Stimulated activated CD8-positive, alpha-beta memory T cell treated with anti-CD3 and anti-CD28 coated beads, Interleukin-12 subunit alpha, Interleukin-12 subunit beta, amount 100 ng/mL, for 24 hours (primary cell): Measurements from ENCODE around the gene ADAMTS20.

Experiments
- DNase-seq: peaks from one replicate; pipeline ENCODE4 v3.0.0-alpha.2; 2020; ENCODE audit errors: extremely low read depth

The ADAMTS20 gene

DNA sequence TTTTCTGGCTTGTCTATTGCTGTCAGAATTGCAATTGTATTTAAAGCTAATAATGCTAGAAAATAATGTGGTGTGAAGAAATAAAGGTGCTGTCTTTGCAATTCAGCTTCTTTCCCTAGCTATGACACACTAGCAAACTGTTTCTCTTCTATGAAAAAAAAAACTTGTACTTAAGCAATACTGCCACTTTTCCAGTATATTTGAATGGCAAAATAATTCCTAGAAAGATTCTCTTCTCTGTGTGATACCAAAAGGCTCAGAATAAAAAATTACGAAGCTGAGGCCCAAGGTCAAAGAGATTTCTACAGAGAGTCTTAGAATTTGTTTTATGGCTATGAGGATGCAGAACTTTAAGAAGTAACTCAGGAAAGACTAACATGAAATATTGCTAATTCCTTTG, 235.5 kb downstream of the ADAMTS20 start:
- no peak for DNase-seq

DNA sequence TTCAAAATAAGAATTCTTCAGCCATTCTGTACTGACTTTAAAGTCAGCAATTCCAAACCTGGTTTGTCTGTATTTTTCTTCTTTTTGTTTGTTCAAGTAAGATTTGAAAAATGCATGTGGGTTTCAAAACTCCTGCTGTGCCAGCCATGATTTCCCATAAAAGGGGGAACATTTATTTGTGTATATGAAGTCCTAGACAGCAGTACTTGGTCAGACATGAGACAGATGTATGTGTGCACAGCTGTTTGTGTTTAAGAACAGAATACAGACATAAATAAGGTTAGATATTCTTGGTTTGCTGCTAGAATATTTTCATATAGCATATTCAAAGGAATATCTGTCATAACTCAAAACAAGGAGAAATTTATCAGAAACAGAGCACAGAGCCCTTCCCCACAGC, 236.0 kb downstream of the ADAMTS20 start:
- DNase-seq, result no peak

DNA sequence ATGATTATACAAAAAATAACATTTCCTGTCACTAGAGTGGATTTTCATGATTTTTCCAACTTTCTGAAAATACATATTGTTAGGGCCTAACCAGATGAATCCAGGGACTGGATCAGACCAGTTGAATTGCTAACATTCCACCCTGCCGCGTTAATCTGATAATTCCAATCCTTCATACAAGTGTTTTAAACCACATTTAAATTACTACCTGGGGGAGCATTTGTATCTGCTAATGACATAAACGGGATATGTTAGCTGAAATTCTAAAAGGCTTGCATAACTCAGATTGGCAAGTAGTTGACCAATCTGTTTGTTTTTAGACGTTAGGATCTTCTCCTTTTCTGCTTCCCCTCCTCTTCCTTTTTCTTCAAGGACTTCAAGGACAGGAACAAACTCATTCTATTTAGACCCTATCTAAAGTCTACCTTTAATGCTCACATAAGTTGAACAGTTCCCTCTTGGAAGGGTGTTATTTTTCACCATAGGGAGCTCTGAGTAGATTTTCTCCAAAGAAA, 239.0 kb downstream of the ADAMTS20 start:
- DNase-seq, result no peak

DNA sequence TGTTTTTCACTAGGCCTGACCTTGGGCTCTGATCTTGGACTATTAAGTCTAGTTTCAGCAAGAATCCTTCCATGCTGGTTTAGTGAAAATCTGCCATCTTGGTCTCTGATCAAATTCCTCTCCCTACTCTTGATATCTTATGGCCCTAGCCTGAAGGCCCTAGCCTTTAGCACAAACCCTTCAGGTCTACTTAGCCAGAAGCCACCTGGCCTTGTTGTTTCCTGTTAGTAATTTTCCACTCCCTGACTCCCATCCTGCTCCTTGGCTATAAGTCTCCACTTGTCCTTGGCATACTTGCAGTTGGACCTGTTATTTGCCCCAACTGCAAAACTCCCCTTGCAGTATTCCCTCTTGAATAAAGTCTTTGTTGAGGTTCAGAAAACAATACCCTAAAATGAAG, 241.4 kb downstream of the ADAMTS20 start:
- DNase-seq, result no peak

DNA sequence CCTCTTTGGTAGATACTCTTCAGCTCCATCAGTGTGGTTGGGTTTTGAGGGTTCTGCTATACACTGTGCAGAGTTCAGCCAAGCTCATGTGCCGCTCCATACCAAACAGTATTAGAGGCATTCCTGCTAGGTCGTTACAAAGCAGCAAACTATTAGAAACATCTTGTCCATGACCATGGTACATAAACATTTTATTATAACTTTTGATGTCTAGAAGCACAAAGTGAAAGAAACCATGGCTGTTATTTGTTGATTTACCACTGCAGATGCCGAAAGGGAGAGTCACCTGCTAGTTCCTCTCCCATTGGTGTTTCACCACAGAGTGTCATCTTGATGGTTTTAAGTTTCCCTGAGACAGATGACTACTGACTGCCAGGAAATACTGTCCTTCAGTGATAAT, 242.0 kb downstream of the ADAMTS20 start:
- no peak for DNase-seq

DNA sequence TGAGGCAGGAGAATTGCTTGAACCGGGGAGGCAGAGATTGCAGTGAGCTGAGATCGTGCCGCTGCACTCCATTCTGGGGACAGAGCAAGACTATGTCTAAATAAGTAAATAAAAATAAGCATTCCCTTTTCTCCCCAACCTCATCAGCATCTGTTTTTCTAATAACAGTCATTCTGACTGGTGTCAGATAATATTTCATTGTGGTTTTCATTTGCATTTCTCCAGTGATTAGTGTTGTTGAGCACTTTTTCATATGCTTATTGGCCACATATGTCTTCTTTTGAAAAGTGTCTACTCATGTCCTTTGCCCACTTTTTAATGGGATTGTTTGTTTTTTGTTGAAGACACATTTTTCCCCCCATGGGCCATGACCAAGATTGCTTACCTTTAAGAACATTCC, 243.2 kb downstream of the ADAMTS20 start:
- DNase-seq, result no peak

DNA sequence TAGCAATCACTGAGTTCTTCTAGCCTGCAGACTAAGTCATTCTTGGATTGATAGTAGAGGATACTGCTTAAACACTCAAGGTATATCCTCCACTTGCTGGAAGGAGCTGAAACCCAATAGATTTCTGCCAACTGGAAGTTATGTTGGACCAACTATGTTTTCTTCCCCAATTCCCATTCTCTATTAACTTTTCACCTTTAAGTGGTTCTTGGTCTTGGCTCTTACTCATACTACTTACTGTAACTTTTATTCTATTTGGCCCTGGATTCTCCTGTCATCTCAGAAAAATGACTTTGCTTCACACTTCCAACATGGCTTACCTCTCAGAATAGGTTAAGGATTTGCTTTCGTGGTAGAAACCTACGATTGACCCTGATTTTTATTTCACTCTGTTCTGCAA, 244.9 kb downstream of the ADAMTS20 start:
- no peak for DNase-seq

DNA sequence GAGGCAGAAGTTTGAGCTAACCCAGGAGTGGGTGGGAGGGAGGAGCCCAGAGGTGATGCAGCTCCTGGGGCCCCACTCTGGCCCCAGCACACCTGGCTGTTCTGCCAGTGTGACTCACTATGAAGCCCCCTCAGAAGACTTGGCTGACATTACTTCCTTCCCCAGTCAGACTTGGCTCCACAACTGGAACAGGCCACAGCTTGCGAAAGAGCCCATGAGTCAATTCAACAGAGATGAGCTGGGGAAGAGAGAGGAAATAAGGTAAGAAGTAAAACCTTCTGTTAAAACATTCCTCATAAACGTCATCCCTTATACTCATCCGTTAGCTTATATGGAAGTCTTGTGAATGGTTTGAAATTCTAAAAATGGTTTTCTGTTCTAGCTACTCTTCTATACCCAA, 245.9 kb downstream of the ADAMTS20 start:
- no peak for DNase-seq

DNA sequence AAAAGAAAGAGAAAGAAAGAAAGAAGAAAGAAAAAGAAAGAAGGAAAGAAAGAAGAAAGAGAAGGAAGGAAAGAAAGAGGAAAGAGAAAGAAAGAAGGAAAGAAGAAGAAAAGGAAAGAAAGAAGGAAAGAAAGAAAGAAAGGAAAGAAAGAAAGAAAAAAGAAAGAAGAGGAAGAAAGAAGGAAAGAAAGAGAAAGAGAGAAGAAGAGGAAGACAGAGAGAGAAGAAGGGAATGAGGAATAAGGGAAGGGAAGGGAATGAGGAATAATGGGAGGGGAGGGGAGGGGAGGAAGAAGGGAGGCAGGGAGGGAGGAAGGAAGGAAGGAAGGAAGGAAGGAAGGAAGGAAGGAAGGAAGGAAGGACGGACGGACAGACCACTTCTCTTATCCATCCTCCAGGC, 246.9 kb downstream of the ADAMTS20 start:
- no peak for DNase-seq
